ENCODE results near the gene PGP.

DNA sequence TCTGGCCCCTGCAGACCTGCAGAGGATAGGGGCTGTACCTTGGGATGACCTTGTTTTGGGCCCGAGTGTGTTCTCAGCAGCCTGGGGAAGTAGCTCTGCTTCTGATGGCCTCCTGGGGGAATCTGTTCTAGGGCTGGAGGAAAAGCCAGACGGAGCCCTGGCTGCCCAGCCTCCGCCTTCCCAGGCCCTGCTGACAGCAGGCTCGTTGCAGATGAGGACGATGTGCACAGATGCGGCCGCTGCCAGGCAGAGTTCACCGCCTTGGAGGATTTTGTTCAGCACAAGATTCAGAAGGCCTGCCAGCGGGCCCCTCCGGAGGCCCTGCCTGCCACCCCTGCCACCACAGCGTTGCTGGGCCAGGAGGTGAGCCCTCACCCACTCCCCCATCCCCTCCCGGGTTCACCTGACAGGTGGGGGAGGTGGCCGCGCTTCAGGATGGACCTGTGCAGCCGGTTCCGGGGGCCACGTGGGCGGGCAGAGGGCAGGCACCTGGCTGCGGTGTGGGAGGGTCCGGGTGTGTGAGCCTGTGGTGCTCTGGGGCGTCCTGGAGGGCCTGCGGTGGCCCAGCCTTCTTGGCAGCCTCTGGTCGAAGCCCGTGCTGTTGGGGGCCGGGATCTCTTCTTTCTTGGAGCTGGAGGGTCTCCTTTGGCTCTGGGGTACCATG is 13.7 kb upstream of the PGP start:
- TF ChIP-seq CTCF (IDR thresholded peaks at IDR 0.05) (no peak), REST (IDR thresholded peaks at IDR 0.05; ENCODE audit: insufficient read depth in 1 of 2, low read depth in 2 of 2, low read length in 1 of 2) (no peak), SIN3A (IDR thresholded peaks at IDR 0.05; ENCODE audit: borderline replicate concordance, insufficient read depth, low read depth, low read length) (no peak), TCF7L2 (IDR thresholded peaks at IDR 0.05; ENCODE audit: low read depth, low read length) (no peak), POLR2AphosphoS5 (IDR thresholded peaks at IDR 0.05; ENCODE audit: low read depth, low read length) (no peak)
